GM10847 (cell line): Measurements from ENCODE around the gene CLASP2.

ENCODE experiments used
- POLR2A ChIP-seq: IDR thresholded peaks from 2 replicates; pipeline ENCODE4 v1.6.1; 2011; ENCODE audit not compliant: insufficient read length; ENCODE audit errors: extremely low read depth

Gene CLASP2

DNA sequence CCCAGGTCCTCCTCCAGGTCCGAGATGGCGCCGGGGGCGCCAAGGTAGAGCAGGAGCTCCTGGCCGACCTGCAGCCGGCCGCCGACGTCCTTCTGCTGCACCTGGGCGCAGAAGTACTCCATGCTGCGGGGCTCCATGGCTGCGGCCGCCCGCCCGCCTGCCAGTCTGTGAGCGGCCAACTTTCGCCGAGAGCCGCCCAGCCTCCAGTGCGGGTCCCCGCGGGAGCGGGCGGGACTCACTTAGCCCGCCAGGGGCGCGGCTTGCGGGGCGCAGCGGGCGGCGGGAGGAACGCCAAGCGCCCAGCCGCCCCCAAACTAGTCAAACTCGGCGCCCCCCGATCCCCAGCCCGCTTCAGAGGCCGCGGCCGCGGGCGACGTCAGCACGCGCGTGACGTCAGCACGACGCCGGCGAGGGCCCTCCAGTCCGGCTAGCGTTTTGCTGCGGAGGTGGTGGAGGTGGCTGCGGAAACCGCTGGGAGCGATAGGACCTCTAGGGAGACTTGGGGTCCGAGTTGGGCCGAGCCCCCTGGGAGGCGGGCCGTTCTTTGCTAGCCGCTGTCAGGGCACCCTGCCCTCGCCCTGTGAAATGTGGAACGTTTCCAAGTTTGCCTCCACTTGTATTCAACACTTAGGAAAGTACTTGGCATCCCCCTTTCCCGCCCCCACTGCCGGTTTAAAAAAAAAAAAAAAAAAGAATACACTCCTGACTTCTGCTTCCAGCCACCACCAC is at the start of gene CLASP2:
Gene CLASP2, minus strand, starts transcription at position 389 of the 729 bp plus-strand sequence. Its CDS starts 252 bp downstream, at position 137.
- TF ChIP-seq POLR2A, result peak; percentile 88

DNA sequence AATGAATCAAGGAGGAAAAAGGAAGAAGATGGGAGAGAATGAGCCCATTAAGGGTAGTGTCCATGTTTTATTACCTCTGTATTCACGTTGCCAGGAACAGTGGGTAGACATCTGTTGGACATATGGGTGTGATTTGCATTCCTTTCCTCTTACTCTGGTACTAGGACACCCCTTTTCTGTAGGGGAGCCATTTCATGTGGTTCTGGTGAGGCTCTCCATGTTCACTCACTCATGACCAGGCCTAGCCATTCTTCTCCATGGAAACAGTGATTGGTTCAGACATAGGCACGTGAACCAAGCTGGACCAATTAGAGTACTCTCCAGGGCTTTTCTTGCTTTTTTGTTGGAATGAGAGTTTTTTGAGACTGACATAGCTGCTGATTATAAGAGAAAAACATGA is 40.8 kb upstream of the CLASP2 start:
- no peak for TF ChIP-seq POLR2A

DNA sequence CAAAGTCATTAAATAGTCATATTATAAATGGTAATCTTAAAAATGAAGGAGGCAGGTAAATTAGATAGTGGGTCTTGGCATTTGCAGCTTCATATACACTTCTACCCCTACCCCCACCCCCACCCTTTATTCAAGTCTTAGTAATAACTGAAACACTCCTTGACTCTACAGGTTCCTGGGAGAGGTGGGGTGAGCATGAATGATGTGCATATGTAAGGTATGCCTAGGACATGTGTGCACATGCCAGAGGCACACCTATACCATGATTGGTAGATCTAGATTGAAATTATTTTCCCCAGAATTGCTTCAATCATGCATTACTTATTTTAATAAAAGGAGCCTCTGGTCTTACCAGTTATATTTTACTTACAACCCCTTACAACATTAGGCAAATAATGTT is 40.2 kb upstream of the CLASP2 start:
- TF ChIP-seq POLR2A, result no peak

DNA sequence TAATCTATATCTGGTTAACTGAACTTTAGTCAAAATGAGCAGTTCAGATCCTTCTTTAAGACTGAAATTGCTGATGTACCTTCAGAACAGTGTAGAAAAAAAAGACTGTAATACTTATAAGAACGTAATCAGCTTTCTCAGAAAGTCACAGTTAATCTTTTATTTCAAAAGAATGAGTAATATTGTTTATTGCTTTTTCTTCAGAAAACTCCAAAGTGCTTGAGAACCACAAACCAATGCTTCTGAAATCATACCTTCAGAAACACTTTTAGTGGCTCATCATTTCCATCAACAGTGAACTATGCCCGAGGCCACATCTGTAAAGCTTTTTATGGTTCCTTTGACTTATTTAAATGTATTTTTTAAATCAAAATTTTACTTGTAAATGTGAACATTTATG is 33.3 kb upstream of the CLASP2 start:
- no peak for TF ChIP-seq POLR2A

DNA sequence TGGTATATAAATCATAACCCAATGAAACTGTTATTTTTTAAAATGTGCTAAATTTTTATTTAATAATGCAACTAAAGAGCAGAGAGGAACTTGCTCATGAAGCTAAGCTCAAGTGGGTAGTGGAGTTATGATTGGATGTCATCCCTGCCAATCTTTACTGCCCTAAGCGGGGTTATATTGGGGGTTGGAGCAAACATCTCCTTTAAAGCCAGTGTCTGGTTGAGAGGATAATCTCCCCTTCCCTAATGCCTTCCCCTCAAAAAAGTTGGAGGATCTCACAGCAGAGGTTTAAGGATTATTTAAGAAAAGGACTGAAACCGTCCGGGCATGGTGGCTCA is 32.1 kb upstream of the CLASP2 start:
- TF ChIP-seq POLR2A, result no peak

DNA sequence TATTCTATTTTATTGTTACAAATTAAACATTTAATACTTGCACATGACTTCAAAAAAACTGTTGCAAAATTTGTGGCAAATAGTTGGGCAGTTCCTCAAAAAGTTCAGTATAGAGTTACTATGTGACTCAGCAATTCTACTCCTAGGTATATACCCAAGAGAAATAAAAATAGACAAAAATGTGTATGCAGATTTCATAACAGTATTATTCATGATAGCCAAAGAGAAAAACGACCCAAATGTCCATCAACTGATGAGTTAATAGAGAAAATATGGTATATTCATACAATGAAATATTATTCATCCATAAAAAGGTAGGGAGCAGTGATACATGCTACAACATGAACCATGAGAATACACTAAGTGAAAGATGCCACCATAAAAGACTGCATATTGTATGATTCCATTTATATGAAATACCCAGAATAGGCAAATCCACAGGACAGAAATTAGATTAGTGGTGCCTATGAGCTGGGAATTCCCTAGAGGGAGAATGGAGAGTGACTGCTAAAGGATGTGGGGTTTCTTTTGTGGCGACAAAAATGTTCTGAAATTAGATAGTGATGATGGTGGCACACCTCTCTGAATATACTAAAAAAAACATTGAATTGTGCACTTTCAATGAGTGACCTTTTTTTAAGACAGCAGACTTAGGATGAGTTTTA is 31.6 kb upstream of the CLASP2 start:
- TF ChIP-seq POLR2A, result no peak

DNA sequence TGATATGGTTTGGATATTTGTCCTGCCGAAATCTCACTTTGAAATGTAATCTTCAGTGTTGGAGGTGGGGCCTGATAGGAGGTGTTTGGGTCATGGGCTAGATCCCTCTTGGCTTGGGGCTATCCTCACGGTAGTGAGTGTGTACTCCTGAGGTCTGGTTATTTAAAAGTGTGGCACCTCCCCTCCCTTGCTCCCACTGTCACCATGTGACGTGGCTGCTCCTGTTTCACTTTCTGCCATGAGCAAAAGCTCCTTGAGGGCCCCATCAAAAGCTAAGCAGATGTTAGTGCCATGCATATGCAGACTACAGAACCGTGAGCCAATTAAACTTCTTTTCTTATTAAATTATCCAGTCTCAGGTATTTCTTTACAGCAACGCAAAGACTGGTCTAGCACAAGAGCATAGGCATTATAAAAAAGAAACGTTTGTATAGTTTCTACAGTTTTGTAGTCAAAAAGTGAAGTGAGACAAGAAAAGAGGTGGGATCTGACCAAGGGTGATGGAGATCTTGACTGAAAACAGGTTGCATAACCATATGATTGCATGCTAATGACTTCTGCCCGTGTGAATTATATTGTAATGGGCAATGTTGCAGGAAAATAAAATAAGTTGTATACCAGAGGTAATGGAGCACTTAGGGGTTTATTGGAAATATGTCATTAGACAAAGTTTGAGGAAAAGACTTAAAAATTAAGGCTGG is 28.5 kb upstream of the CLASP2 start:
- TF ChIP-seq POLR2A, result no peak

DNA sequence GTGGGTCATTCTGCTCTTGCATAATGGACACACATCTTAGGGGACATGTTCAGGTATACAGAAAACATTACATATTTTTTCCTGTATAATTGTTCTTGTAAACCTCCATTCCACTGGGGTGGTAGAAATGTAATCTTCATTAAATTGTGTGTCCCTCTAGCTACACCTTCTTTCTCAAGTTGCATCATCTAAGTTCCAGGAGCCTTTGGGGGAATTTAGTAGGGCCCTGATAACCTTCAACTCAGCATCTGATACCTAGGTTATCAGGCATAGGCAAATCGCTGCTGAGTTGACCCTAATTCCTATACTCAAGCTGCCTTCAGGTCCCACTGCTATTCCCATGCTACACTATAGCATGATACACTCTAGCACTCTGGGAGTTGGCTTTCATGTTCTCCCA is 19.1 kb upstream of the CLASP2 start:
- TF ChIP-seq POLR2A, result no peak

DNA sequence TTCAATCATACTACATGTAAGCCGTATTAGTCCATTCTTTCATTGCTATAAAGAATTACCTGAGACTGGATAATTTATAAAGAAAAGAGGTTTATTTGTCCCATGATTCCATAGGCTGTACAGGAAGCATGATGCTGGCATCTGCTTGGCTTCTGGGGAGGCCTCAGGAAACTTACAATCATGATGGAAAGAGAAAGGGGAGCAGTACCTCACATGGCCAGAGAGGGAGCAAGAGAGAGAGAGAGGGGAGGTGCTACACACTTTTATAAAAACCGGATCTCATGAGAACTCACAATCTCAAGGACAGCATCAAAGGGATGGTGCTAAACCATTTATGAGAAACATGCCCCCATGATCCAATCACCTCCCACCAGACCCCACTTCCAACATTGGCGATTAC is 14.3 kb upstream of the CLASP2 start:
- no peak for TF ChIP-seq POLR2A

DNA sequence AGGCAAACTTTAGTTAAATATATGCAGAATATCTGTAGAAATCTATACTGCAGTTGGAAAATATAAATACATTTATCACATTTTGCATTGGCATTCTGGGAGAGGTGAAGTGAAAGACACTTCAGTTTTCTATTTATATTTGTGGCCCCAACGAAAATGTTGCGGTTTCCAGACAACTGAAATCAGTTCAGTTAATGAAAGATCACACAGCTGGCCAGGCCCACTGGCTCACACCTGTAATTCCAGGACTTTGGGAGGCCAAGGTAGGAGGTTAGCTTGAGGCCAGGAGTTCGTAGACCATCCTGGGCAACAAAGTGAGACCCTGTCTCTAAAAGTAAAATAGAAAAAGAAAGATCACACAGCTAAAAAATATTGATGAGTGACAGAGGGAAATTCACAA is 11.9 kb upstream of the CLASP2 start:
- no peak for TF ChIP-seq POLR2A

DNA sequence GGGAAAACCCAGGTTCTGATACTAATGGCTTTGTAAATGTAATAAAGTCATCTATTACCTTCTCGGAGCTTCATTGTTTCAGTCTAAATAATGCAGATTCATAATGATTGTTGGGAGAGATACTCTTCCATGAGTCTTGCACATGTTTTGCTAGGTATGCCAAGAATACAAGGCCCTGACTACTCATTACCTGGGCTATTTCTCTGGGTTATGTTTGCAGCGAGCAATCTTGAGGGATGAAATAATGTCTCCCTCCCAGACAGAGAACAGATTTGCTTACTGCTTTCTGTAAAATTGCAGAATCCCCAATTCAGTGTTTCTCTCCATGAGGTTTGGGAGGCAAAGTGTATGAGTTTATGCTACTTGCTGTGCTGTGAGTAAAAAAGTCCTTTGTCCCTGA is 6.2 kb upstream of the CLASP2 start:
- TF ChIP-seq POLR2A, result no peak

DNA sequence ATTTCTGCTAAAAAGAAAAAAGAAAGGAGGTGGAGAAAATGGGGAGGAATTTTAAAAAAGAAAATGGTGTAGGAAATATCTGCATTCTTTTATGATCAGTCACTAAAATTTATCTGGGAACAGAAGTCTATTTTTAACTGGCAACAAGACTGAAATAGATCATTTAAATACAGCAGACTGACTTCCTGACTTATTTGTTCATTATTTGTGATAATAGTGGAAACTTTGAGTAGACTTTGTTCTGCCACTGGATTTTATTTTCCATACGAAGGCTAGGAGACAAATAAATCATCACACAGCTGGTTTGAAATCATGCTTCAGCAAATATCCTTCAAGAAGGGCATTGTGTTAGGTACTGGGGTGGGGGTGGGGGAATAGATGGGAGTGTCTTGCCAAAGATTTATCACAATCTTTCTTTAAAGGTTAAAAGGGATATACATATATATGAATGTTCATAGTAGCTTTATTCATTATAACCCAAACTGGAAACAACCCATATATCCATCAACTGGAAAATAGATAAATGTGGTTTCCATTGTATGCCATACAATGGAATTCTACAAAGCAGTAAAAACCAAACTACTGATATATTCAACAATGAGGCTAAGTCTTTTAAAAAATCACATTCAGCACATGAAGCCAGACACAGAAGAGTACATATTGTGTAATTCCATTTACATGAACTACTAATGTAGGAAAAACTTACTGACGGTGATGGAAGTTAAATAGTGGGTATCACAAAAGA is 4.7 kb upstream of the CLASP2 start:
- TF ChIP-seq POLR2A, result no peak

DNA sequence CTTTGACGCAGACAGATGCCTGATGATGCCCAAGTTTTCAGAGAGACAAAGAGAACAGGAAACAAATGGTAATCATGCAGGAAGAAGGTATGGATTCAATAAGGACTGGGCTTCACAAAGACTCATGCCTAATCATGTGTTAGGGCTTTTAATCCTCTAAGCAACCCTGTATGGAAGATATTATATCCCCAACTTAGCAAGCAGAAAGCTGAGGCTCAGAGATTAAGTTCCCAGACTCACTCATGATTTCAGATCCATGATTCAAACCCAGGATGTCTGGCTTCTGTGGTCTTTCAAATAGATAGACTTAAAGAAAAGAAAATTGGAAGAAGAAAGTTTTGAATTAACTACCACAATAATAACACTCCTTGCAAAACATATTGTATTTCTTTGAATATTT is 4.1 kb upstream of the CLASP2 start:
- no peak for TF ChIP-seq POLR2A

DNA sequence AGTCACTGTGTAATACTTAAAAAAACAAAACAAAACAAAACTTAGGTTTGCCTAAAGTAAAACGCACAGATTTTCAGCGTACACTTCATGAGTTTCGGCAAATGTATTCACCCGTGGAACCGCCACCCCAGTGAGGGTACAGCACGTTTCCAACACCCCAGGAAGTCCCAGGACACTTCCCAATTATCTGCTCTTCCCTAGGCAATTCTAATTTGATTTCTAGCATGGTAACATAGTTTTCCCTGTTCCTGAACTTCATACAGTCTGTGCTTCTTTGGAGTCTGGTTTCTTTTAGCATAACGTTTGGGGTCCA is 497 bp upstream of the CLASP2 start:
- no peak for TF ChIP-seq POLR2A

DNA sequence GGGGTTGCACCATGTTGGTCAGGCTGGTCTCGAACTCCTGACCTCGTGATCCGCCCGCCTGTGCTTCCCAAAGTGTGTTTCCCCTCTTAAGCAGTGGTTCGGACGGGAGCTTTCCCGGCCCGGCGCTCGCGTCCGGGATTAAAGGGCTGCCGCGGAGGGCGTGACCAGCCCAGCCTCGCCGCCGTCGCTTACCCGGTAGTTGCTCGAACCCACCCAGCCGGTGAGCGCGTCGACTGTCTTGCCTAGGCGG is 513 bp downstream of the CLASP2 start:
- TF ChIP-seq POLR2A, result no peak

DNA sequence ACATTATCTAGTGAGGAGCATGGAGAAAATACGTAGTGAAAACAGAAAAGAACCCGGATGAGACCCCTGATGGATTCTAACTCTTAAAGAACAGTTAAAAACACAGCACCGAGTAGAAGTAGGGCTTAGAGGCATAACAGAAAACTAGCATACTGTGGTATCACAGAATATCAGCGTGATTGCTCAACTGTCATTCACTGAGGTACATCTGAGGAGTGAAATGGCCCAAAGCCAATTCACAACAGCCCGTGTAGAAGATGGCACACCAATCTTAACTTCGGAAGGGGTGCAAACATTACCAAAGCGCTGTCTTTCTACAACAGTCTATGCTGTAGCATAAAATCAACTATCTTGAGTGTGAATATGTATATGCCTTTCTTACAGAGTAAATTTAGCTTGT is 1.8 kb downstream of the CLASP2 start:
- TF ChIP-seq POLR2A, result no peak
